Mucosa of rectum (tissue), 2 donors: ENCODE measurements around the gene MBNL1.

Source experiments
- H3K27ac ChIP-seq, 2 donors: one replicate each; pipeline ENCODE4 v1.7.0; 2013; ENCODE audit warnings: inconsistent platforms in 2 of 2, low read depth in 2 of 2, low read length in 2 of 2
- H3K27me3 ChIP-seq, 2 donors: one replicate each; pipeline ENCODE4 v1.7.0; 2013; ENCODE audit warnings: low read length in 2 of 2; ENCODE audit not compliant: control insufficient read depth in 2 of 2, insufficient read depth in 2 of 2
- H3K36me3 ChIP-seq, 2 donors: one replicate each; pipeline ENCODE4 v1.7.0; 2013; ENCODE audit warnings: low read length in 2 of 2; ENCODE audit not compliant: control insufficient read depth in 2 of 2, insufficient read depth in 2 of 2
- H3K4me1 ChIP-seq, 2 donors: one replicate each; pipeline ENCODE4 v1.7.0; 2013; ENCODE audit warnings: low read length in 2 of 2, mild to moderate bottlenecking in 1 of 2; ENCODE audit not compliant: control insufficient read depth in 2 of 2, insufficient read depth in 2 of 2
- H3K4me3 ChIP-seq, 2 donors: one replicate each; pipeline ENCODE4 v1.7.0; 2013; ENCODE audit warnings: low read length in 2 of 2
- H3K9ac ChIP-seq, 2 donors: one replicate each; pipeline ENCODE4 v1.7.0; 2013; ENCODE audit warnings: low read length in 2 of 2, low read depth in 1 of 2, mild to moderate bottlenecking in 1 of 2
- H3K9me3 ChIP-seq, 2 donors: one replicate each; pipeline ENCODE4 v1.7.0; 2013; ENCODE audit warnings: low read length in 2 of 2; ENCODE audit not compliant: control insufficient read depth in 2 of 2
- donor health status: healthy.
- donor health status: Normal muscosa, but diverticular disease.

The MBNL1 gene

DNA sequence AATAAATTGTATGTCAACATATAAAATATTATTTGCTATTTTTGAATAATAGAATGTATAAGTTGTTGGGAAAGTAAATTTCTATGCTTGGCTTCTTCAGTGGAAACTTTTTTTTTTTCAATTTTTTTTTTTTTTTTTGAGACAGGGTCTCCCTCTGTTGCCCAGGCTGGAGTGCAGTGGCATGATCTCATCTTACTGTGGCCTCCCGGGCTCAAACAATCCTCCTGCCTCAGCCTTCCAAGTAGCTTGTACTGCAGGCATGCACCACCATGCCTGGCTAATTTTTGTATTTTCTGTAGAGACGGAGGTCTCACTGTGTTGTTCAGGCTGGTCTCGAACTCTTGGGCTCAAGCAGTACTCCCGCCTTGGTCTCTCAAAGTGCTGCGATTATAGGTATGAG is 16.8 kb downstream of the MBNL1 start:
- H3K4me3 ChIP-seq = no peak overlapping the region
- peaks cover 21 to 28% of the 10 kb centered on the region in 2 donors for H3K4me1 ChIP-seq
- no peak overlapping the region for H3K9ac ChIP-seq
- H3K27ac ChIP-seq = no peak overlapping the region
- H3K27me3 ChIP-seq = no peaks in the 10 kb centered on the region
- H3K36me3 ChIP-seq = no peaks in the 10 kb centered on the region
- no peaks in the 10 kb centered on the region for H3K9me3 ChIP-seq

DNA sequence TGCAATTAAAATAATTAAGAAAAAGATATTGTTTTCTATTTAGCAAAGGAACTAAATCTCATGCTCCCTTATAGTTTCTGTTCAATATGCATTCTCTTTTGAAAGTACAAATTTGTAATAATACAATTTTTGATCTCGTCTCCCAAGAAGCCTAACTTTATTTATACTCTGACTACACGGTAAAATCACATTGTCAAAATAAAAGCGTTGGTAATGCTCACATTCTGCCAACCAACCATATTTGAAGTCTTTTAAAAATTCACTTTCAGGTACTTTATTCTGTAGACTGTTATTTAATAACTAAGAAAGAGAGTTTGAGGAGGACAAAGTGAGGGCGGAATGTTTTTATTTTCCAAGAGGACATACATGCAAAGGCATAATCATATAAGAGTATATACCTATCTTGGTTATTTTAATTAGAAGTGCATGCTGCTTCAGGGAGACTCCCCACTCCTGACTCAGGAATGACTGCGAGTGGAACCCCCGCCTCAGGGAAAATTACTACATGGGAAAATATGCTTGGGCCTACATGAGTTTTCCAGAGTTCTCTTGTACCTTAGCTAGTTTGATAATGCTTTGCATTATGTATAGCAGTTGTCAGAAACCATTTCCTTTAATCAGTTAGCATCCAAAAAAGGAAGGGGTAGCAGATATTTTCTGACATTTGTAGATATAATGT is 19.3 kb downstream of the MBNL1 start:
- Histone ChIP-seq H3K36me3 (no peaks in the 10 kb centered on the region), H3K27me3 (no peaks in the 10 kb centered on the region), H3K4me3 (no peak overlapping the region), H3K9ac (no peak overlapping the region), H3K4me1 (peaks cover 9 to 16% of the 10 kb centered on the region in 2 donors), H3K27ac (no peak overlapping the region), H3K9me3 (no peaks in the 10 kb centered on the region)

DNA sequence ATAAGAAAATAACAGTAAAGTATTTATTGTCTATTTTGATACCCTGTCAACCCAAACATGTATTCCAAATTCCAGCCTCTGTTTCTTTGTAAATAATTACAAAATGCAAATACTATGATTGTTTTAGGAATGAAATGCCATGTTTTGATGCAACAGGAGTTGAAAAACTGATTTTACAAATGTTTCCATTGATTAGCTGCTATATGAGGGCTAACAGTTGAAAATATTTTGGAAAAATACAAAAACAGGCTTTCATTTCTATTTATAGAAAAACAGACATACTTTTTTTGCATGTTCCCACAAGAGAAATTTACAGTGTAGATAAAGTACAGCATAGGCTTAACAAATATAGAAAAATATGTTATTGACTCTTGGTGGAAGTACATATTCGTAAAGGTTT is 20.0 kb downstream of the MBNL1 start:
- Histone ChIP-seq H3K27ac (no peak overlapping the region), H3K9ac (no peak overlapping the region), H3K4me3 (no peak overlapping the region), H3K36me3 (no peaks in the 10 kb centered on the region), H3K9me3 (no peaks in the 10 kb centered on the region), H3K27me3 (no peaks in the 10 kb centered on the region), H3K4me1 (peaks cover 6 to 10% of the 10 kb centered on the region in 2 donors)

DNA sequence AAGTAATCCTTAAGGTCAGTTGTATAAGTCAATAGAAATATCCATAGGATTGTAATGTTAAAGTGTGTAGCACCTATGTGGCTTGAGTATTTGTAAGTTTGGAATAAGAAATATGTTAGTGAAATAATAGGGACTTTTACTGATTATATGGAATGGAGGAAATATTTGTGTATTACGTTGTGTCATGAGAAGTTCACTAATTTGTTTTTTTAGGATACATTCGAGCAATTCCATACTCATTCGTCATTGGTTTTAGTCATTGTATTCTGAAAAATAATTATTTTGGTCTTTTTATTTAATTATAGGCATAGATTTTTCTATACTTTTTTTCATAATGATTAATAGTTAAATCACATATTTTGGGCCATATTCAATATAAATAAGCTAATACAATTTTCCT is 21.0 kb downstream of the MBNL1 start:
- Histone ChIP-seq H3K9me3 (no peaks in the 10 kb centered on the region), H3K27ac (no peak overlapping the region), H3K4me1 (peaks cover 4% of the 10 kb centered on the region in 2 donors), H3K4me3 (no peak overlapping the region), H3K27me3 (no peaks in the 10 kb centered on the region), H3K9ac (no peak overlapping the region), H3K36me3 (no peaks in the 10 kb centered on the region)

DNA sequence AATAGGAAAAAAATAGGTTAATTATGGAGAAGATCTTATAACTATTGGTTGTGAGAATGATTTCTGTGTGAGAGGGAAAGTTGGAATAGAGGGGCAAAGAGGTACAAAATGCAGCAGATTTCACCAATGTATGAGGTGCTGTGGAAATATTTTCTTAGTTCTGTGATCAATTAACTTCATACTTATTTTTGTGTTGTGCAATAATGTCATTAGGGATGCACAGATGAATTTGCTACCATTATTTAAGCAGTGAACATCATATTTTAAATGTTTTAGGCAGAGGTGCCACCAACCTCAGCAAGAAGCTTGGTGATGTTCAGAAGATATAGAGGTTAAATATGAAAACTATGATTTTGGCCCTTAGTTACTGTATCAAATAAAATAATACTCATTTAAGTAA is 21.6 kb downstream of the MBNL1 start:
- H3K9ac ChIP-seq = no peak overlapping the region
- H3K4me1 ChIP-seq = peaks cover 4 to 10% of the 10 kb centered on the region in 2 donors
- H3K4me3 ChIP-seq = no peak overlapping the region
- no peak overlapping the region for H3K27ac ChIP-seq
- H3K9me3 ChIP-seq = no peaks in the 10 kb centered on the region
- no peaks in the 10 kb centered on the region for H3K27me3 ChIP-seq
- H3K36me3 ChIP-seq = no peaks in the 10 kb centered on the region

DNA sequence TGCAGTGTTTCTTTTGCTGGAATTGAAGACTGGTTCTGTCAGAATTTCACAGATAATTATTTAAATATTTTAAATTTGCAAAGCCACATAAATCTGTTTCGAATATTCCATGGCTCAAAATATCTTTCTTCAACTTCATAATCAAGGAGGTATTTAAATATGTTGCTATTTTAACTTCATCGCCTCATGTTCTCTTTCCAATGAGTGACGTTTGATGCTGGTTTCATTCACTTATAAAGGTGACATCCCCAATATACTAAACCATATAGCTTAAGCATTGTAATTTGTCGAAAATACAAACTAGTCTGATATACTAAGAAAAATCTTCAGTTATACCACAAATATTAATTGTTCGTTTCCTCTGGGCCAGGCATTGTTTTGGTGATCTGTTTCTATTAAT is 22.5 kb downstream of the MBNL1 start:
- Histone ChIP-seq H3K4me1 (peaks cover 12 to 19% of the 10 kb centered on the region in 2 donors), H3K27me3 (no peaks in the 10 kb centered on the region), H3K36me3 (no peaks in the 10 kb centered on the region), H3K9ac (no peak overlapping the region), H3K27ac (no peak overlapping the region), H3K4me3 (no peak overlapping the region), H3K9me3 (no peaks in the 10 kb centered on the region)

DNA sequence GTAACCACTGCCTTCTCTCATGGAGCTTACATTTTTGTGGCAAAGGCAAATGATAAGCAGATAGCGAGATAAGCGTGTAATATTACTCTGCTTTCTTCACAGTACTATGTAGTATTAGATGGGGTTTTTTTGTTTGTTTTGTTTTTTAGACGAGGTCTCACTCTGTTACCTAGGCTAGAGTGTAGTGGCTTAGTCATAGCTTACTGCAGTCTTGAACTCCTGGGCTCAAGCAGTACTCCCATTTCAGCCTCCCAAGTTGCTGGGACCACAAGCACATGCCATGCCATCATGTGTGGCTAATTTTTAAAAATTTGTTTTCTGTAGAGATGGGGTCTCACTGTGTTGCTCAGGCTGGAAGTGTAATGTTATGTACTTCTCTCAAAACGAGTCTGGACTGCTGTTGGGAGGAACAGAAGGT is 22.9 kb downstream of the MBNL1 start:
- H3K9ac ChIP-seq = no peak overlapping the region
- no peak overlapping the region for H3K27ac ChIP-seq
- H3K9me3 ChIP-seq = no peaks in the 10 kb centered on the region
- peaks cover 16 to 23% of the 10 kb centered on the region in 2 donors for H3K4me1 ChIP-seq
- H3K36me3 ChIP-seq = no peaks in the 10 kb centered on the region
- H3K27me3 ChIP-seq = no peaks in the 10 kb centered on the region
- no peak overlapping the region for H3K4me3 ChIP-seq

DNA sequence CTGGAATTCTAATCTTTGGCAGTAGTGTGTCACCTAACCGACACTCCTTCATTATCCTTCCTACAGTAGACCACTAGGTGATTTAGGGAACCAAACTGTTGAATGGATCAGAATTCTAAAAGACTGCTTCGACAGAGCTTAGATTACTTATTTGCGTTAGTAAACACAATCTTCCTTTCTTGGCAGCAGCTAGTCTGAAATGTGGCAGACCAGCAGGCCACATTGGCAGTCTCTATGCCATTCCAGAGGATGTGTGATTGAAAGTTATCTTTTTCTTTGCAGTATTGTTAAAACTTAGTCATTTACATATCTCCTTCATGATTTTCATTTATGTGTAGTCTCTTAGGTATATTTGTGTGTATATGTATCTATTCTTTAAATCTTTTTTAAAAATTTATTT is 23.6 kb downstream of the MBNL1 start:
- Histone ChIP-seq H3K4me3 (no peak overlapping the region), H3K27me3 (no peaks in the 10 kb centered on the region), H3K9me3 (no peaks in the 10 kb centered on the region), H3K36me3 (no peaks in the 10 kb centered on the region), H3K9ac (no peak overlapping the region), H3K27ac (no peak overlapping the region), H3K4me1 (peaks cover 16 to 27% of the 10 kb centered on the region in 2 donors)

DNA sequence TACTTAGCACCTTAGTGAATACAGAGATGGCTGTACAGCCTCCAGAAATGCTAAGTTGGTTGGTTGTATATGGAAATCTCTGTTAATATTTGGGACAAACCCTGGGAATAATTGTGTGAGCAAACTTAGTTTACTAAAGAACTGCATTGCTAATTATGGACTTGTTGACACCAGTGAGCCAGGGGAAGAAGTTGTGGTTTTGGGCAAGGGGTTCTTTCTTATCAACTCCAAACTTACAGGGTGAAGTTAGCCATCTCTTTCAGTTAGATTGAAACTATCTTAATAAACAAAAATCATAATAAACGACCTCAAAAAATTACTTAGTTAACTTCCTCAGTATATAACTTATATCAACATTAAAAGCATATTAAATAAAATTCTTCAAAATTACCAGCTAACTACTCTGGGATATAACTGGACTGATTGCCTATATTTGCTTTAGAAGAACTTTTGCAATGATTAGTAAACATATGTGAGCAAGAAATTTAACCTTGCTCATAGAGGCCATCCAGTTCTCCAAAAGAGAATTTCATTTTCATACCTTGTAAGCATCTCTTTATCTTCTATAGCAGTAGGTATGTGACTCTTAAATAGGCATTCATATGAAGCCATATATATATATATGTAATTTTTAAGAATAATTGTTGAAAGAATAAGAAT is 24.7 kb downstream of the MBNL1 start:
- H3K36me3 ChIP-seq = no peaks in the 10 kb centered on the region
- peaks cover 24 to 33% of the 10 kb centered on the region in 2 donors for H3K4me1 ChIP-seq
- no peak overlapping the region for H3K9ac ChIP-seq
- no peak overlapping the region for H3K27ac ChIP-seq
- H3K9me3 ChIP-seq = no peaks in the 10 kb centered on the region
- no peak overlapping the region for H3K4me3 ChIP-seq
- H3K27me3 ChIP-seq = no peaks in the 10 kb centered on the region

DNA sequence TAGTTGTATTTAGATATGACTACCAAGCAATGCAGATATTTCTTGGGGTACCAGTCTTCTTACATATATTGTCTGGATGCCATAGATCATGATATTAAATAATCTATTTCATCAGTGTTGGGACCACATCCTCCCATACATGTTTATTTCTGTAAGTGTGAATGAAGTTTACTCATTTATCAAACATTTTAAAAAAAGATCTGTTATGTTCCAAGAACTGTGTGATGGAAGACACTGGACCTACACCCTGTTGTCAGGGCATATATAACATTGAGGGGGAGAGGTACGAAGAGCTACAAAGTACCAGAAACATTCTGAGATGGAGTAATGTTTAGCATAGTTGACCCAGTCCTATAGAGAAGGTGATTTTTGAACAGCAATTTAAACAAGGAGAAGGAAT is 26.6 kb downstream of the MBNL1 start:
- no peaks in the 10 kb centered on the region for H3K27me3 ChIP-seq
- no peak overlapping the region for H3K4me3 ChIP-seq
- no peaks in the 10 kb centered on the region for H3K9me3 ChIP-seq
- H3K27ac ChIP-seq = peak overlapping the region; percentile 0 to 65
- H3K36me3 ChIP-seq = peaks cover 0 to 9% of the 10 kb centered on the region in 2 donors
- peaks cover 36 to 43% of the 10 kb centered on the region in 2 donors for H3K4me1 ChIP-seq
- no peak overlapping the region for H3K9ac ChIP-seq
